GM19463 (cell line): Measurements from ENCODE around the gene TMEM273.

ENCODE experiments used
- ATAC-seq: cut with Tn5 transposase; IDR thresholded peaks from one replicate; pipeline ENCODE4 v1.9.1; 2021; ENCODE audit warnings: mild to moderate bottlenecking, moderate library complexity; ENCODE audit not compliant: unreplicated experiment

The TMEM273 gene

GRCh38 chr10:49117376-49118070 is 70.7 kb downstream of the TMEM273 start:
- ATAC-seq = no peak

GRCh38 chr10:49116509-49117375 is 71.4 kb downstream of the TMEM273 start:
- no peak for ATAC-seq

DNA sequence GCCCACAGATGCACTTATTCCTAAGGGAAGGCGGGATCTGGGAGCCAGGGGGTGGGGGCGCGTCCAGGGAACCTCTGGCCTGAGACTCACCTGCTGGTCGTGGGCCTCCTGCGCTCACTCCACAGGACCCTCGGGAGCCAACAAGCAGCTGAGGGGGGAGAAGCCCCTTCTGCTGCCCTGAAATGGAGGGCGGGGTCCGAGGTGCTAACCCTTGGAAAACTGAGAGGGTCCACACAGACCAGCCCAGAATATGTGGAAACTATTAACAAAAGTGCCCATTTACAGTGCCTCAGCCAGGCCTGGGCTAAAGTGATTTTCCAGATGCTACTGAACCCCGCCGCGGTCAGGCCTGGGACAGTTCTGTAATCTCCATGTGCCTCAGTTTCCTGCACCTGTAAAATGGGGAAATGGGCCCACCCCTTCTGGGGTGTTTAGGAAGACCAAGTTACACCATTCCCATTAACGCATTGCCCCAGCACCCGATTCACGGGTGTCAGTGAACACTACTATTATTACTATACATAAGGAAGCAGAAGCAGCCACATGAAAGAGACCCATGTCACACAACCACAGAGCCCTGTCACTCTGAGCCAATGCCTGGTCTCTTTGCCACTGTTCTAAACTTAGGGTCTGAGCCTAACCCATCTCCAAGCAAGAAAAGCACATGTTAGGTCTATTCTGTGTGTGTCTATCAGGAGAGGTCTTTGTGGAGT is 72.2 kb downstream of the TMEM273 start:
- ATAC-seq = no peak

- ATAC-seq = peak; percentile 69
Measured at GRCh38 chr10:49115015-49115795, 73.0 kb downstream of the TMEM273 start, which contains the start of gene VSTM4. Gene VSTM4 (minus strand): TSS chr10:49115522. CDS start chr10:49115485, 37 bp downstream.

DNA sequence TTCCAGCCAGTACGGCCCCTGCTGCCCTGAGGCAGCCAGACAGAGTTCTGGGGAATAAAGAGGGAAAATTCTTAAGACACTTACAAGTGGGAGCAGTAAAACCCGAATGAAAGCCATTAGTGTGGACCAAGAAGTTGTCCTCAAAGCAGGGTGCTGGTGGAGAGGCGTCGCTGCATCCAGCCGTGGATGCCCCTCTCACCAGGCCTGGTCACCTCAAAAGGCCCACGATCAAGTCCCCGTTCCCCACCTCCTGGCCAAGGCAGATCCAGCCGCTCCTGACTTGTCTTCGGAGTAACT is 73.5 kb downstream of the TMEM273 start:
- no peak for ATAC-seq

DNA sequence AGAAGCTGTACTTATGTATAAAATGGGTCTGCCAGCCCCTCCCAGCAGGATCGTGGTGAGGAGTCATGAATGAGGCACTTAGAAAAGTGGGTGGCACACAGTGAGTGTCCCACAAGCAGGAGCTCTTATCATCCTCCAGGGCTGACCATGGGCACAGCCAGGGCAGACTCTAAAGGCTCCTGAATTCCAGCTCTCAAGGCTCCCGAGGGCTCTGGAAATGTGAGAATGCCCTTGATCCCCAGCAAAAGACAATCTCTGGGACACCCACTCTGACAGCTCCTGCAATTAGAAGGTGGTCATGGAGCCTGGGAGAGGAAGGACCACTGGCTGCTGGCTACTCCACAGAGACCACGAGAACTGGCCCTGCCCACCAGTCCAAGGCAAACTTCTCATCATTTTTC is 74.5 kb downstream of the TMEM273 start:
- no peak for ATAC-seq

- ATAC-seq = no peak
Measured at GRCh38 chr10:49112851-49113250, 75.3 kb downstream of the TMEM273 start.

DNA sequence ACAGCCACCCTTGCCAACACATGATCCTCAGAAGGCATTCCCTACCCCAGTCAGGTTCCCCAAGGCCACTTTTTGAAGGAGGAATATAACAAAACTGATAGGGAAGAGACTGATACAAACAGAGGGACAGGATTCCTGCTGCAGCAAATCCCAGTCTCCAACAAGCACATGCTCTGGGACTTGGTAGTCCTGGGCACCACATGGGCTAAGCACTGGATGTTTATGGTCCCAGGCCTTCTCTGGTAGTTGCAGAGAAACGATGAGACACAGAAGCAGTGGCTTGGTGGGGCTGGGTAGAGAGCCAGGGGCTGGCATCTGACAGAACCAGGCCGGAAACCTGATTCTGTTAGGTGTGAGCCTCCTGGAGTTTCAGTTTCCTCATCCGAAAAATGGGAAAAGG is 76.1 kb downstream of the TMEM273 start:
- no peak for ATAC-seq

DNA sequence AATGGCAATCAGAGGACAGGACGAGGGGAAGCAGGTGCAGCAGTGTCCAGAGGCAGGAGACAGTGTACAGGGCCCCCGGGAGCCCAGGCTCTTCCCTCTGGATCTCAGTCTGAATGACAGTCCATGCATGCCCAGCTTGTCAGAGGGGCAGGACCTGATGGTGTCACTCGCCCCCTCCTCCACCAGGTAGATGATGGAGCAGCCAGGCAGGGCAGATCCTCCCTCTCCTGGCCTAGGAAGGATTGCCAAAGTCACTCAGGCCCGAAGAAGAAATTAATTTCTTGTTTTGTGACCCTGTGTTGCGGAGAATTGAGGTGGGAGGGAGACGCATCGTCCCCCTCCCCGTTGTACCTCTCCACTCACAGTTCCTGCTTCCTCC is 76.9 kb downstream of the TMEM273 start:
- no peak for ATAC-seq

GRCh38 chr10:49110684-49111319 is 77.4 kb downstream of the TMEM273 start:
- no peak for ATAC-seq

GRCh38 chr10:49109669-49110340 is 78.4 kb downstream of the TMEM273 start:
- ATAC-seq = no peak

DNA sequence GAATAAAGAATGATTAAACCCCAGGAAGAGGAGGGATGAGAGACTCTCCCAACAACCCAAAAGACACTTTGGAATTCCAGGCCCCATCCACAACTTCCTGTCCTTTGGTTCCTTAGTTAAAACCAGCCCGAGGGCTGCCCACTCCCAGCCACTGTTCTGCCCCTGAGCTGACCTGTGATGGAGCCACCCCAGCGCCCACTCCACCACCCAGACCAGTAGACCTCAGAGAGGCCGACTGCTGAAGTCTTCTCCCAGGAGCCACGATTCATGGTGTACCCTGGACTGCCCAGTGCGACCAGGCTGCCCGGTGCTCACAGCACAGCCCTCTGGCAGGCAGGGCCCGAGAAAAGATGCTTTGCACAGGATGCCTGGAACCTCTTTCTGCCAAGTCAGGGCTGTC is 79.5 kb downstream of the TMEM273 start:
- no peak for ATAC-seq

DNA sequence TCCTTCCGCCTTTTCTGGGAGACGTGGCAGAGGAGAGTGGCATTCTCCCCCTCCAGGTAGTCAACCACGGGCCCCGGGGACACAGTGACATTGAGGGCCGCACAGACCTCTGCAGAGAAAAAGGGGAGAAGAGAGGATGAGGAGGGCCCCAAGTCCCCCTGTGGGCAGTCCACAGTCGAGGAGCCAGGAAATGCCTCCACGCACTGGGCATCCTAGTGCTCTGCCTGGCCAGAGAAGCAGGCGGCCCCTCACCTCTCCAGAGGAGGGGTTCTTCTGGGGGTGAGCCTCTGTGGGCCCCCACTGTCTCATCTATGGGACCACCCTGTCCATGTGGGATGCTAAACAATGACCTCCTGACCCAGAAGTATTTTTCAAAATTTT is 80.3 kb downstream of the TMEM273 start:
- no peak for ATAC-seq

DNA sequence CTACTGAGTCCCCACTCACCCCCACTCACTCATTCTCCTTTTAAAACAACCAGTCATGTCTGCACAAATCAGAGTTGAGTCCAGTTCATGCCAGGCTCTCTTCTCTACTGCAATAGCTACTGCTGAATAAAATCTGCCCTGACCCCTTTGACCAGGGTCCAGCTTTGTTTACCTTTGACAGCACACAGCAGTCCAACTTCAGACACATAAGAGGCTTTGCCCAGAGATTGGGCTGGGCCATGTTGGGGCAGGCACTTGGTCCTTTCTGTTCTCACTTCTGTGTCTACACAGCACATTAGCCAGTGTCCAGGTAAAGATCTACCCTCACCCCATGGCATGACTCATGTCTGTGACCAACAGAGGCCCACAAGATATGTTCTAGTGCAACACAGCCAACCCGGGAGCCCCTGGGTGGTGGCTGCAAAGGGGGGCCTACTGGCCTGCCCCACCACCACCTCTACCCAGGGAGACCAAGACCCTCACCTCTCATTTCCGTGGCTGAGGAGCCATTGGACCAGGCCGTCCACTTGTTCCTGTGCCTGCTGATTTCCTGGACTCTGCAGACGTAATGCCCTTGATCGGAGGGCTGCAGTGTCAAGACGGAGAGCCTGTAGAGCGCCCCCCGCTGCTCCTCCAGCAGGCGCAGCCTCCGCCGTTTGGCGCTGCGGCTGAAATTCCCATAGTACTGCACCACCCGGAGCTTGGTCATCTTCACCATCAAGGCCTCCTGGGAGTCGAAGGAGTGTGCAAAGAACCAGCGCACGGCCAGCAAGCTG is 80.9 kb downstream of the TMEM273 start:
- ATAC-seq = no peak

GRCh38 chr10:49106451-49106850 is 81.7 kb downstream of the TMEM273 start:
- ATAC-seq = no peak

GRCh38 chr10:49105076-49105475 is 83.1 kb downstream of the TMEM273 start:
- ATAC-seq = no peak
